ENCODE results near the gene CRB1.

Gene CRB1

GRCh38 chr1:197304638-197305200 is 36.7 kb downstream of the CRB1 start:
- FAIRE-seq = no peak
- TF ChIP-seq POLR2AphosphoS5 (IDR thresholded peaks at IDR 0.05; ENCODE audit: low read depth, low read length) (no peak), POLR2A (IDR thresholded peaks at IDR 0.05; ENCODE audit: low read depth, low read length) (no peak), TAF1 (IDR thresholded peaks at IDR 0.05; ENCODE audit: borderline replicate concordance, low read depth, low read length) (no peak)
- DNase-seq (ENCODE audit: insufficient read length) = no peak

GRCh38 chr1:197305925-197306324 is 37.9 kb downstream of the CRB1 start:
- FAIRE-seq (no peak), DNase-seq (ENCODE audit: insufficient read length) (no peak)
- TF ChIP-seq TAF1 (IDR thresholded peaks at IDR 0.05; ENCODE audit: borderline replicate concordance, low read depth, low read length) = no peak

- DNase-seq (ENCODE audit: insufficient read length) = no peak
- TF ChIP-seq TAF1 (IDR thresholded peaks at IDR 0.05; ENCODE audit: borderline replicate concordance, low read depth, low read length) (no peak), POLR2A (IDR thresholded peaks at IDR 0.05; ENCODE audit: low read depth, low read length) (no peak), POLR2AphosphoS5 (IDR thresholded peaks at IDR 0.05; ENCODE audit: low read depth, low read length) (no peak)
- FAIRE-seq = no peak
Measured at GRCh38 chr1:197306381-197307062, 38.5 kb downstream of the CRB1 start.

GRCh38 chr1:197307136-197307535 is 39.1 kb downstream of the CRB1 start:
- no peak for TF ChIP-seq POLR2AphosphoS5 (IDR thresholded peaks at IDR 0.05; ENCODE audit: low read depth, low read length)
- no peak for TF ChIP-seq POLR2A (IDR thresholded peaks at IDR 0.05; ENCODE audit: low read depth, low read length)
- TF ChIP-seq TAF1 (IDR thresholded peaks at IDR 0.05; ENCODE audit: borderline replicate concordance, low read depth, low read length) = no peak
- no peak for DNase-seq (ENCODE audit: insufficient read length)
- FAIRE-seq = no peak

GRCh38 chr1:197307551-197307950 is 39.5 kb downstream of the CRB1 start:
- DNase-seq (ENCODE audit: insufficient read length) (no peak), FAIRE-seq (no peak)
- no peak for TF ChIP-seq POLR2AphosphoS5 (IDR thresholded peaks at IDR 0.05; ENCODE audit: low read depth, low read length)
- TF ChIP-seq POLR2A (IDR thresholded peaks at IDR 0.05; ENCODE audit: low read depth, low read length) = no peak
- no peak for TF ChIP-seq TAF1 (IDR thresholded peaks at IDR 0.05; ENCODE audit: borderline replicate concordance, low read depth, low read length)

GRCh38 chr1:197311081-197311480 is 43.0 kb downstream of the CRB1 start:
- DNase-seq (ENCODE audit: insufficient read length) (no peak), FAIRE-seq (no peak)
- TF ChIP-seq POLR2AphosphoS5 (IDR thresholded peaks at IDR 0.05; ENCODE audit: low read depth, low read length) = no peak
- no peak for TF ChIP-seq TAF1 (IDR thresholded peaks at IDR 0.05; ENCODE audit: borderline replicate concordance, low read depth, low read length)
- TF ChIP-seq POLR2A (IDR thresholded peaks at IDR 0.05; ENCODE audit: low read depth, low read length) = no peak

- FAIRE-seq (no peak), DNase-seq (ENCODE audit: insufficient read length) (no peak)
- no peak for TF ChIP-seq TAF1 (IDR thresholded peaks at IDR 0.05; ENCODE audit: borderline replicate concordance, low read depth, low read length)
- TF ChIP-seq POLR2A (IDR thresholded peaks at IDR 0.05; ENCODE audit: low read depth, low read length) = no peak
- no peak for TF ChIP-seq POLR2AphosphoS5 (IDR thresholded peaks at IDR 0.05; ENCODE audit: low read depth, low read length)
Measured at GRCh38 chr1:197312163-197312562, 44.1 kb downstream of the CRB1 start.

- FAIRE-seq = no peak
- TF ChIP-seq POLR2A (IDR thresholded peaks at IDR 0.05; ENCODE audit: low read depth, low read length) (no peak), POLR2AphosphoS5 (IDR thresholded peaks at IDR 0.05; ENCODE audit: low read depth, low read length) (no peak), TAF1 (IDR thresholded peaks at IDR 0.05; ENCODE audit: borderline replicate concordance, low read depth, low read length) (no peak)
- no peak for DNase-seq (ENCODE audit: insufficient read length)
Measured at GRCh38 chr1:197313713-197314112, 45.7 kb downstream of the CRB1 start.

- FAIRE-seq = no peak
- DNase-seq (ENCODE audit: insufficient read length) = no peak
- TF ChIP-seq TAF1 (IDR thresholded peaks at IDR 0.05; ENCODE audit: borderline replicate concordance, low read depth, low read length) (no peak), POLR2AphosphoS5 (IDR thresholded peaks at IDR 0.05; ENCODE audit: low read depth, low read length) (no peak), POLR2A (IDR thresholded peaks at IDR 0.05; ENCODE audit: low read depth, low read length) (no peak)
Measured at GRCh38 chr1:197314682-197315081, 46.6 kb downstream of the CRB1 start.

GRCh38 chr1:197319631-197320030 is 51.6 kb downstream of the CRB1 start:
- TF ChIP-seq POLR2AphosphoS5 (IDR thresholded peaks at IDR 0.05; ENCODE audit: low read depth, low read length) (no peak), TAF1 (IDR thresholded peaks at IDR 0.05; ENCODE audit: borderline replicate concordance, low read depth, low read length) (no peak), POLR2A (IDR thresholded peaks at IDR 0.05; ENCODE audit: low read depth, low read length) (no peak)
- DNase-seq (ENCODE audit: insufficient read length) (no peak), FAIRE-seq (no peak)

- TF ChIP-seq TAF1 (IDR thresholded peaks at IDR 0.05; ENCODE audit: borderline replicate concordance, low read depth, low read length) = no peak
- no peak for TF ChIP-seq POLR2A (IDR thresholded peaks at IDR 0.05; ENCODE audit: low read depth, low read length)
- no peak for TF ChIP-seq POLR2AphosphoS5 (IDR thresholded peaks at IDR 0.05; ENCODE audit: low read depth, low read length)
- FAIRE-seq (no peak), DNase-seq (ENCODE audit: insufficient read length) (no peak)
Measured at GRCh38 chr1:197320991-197321531, 53.0 kb downstream of the CRB1 start.

- no peak for TF ChIP-seq POLR2A (IDR thresholded peaks at IDR 0.05; ENCODE audit: low read depth, low read length)
- TF ChIP-seq TAF1 (IDR thresholded peaks at IDR 0.05; ENCODE audit: borderline replicate concordance, low read depth, low read length) = no peak
- TF ChIP-seq POLR2AphosphoS5 (IDR thresholded peaks at IDR 0.05; ENCODE audit: low read depth, low read length) = no peak
- FAIRE-seq (no peak), DNase-seq (ENCODE audit: insufficient read length) (no peak)
Measured at GRCh38 chr1:197321811-197322210, 53.8 kb downstream of the CRB1 start.
